ENCODE data around the gene SHISAL1. TPM values are rescaled to one million over a fixed set of nuclear protein-coding genes. Genes with fewer than 3 reads are reported as not detected.

Gene SHISAL1
- total RNA-seq, 1 donor from 2014 or later, result 0.71 TPM

- no peak for TF ChIP-seq CTCF (IDR thresholded peaks at IDR 0.05; ENCODE audit: insufficient read depth, low read length, poor library complexity, severe bottlenecking)
- no peak for DNase-seq (ENCODE audit: low read depth)
- H3K27me3 ChIP-seq (ENCODE audit: control insufficient read depth, insufficient read depth, low read length), result peaks cover 10% of the 10 kb centered on the region
- H3K4me3 ChIP-seq (ENCODE audit: low read depth, low read length), result no peak overlapping the region
- H3K36me3 ChIP-seq (ENCODE audit: control insufficient read depth, insufficient read depth, low read length), result no peaks in the 10 kb centered on the region
Observed at GRCh38 chr22:44225812-44226211, 86.9 kb downstream of the SHISAL1 start.

GRCh38 chr22:44225091-44225689, 87.6 kb downstream of the SHISAL1 start:
- peaks cover 12% of the 10 kb centered on the region for H3K27me3 ChIP-seq (ENCODE audit: control insufficient read depth, insufficient read depth, low read length)
- DNase-seq (ENCODE audit: low read depth), result no peak
- H3K36me3 ChIP-seq (ENCODE audit: control insufficient read depth, insufficient read depth, low read length), result no peaks in the 10 kb centered on the region
- TF ChIP-seq CTCF (IDR thresholded peaks at IDR 0.05; ENCODE audit: insufficient read depth, low read length, poor library complexity, severe bottlenecking), result no peak
- H3K4me3 ChIP-seq (ENCODE audit: low read depth, low read length), result no peak overlapping the region

GRCh38 chr22:44224166-44224565, 88.6 kb downstream of the SHISAL1 start:
- Histone ChIP-seq H3K36me3 (ENCODE audit: control insufficient read depth, insufficient read depth, low read length) (no peaks in the 10 kb centered on the region), H3K4me3 (ENCODE audit: low read depth, low read length) (no peak overlapping the region), H3K27me3 (ENCODE audit: control insufficient read depth, insufficient read depth, low read length) (peaks cover 12% of the 10 kb centered on the region)
- no peak for DNase-seq (ENCODE audit: low read depth)
- no peak for TF ChIP-seq CTCF (IDR thresholded peaks at IDR 0.05; ENCODE audit: insufficient read depth, low read length, poor library complexity, severe bottlenecking)

GRCh38 chr22:44221710-44222475, 90.9 kb downstream of the SHISAL1 start:
- Histone ChIP-seq H3K27me3 (ENCODE audit: control insufficient read depth, insufficient read depth, low read length) (peaks cover 12% of the 10 kb centered on the region), H3K4me3 (ENCODE audit: low read depth, low read length) (no peak overlapping the region), H3K36me3 (ENCODE audit: control insufficient read depth, insufficient read depth, low read length) (no peaks in the 10 kb centered on the region)
- DNase-seq (ENCODE audit: low read depth), result no peak
- TF ChIP-seq CTCF (IDR thresholded peaks at IDR 0.05; ENCODE audit: insufficient read depth, low read length, poor library complexity, severe bottlenecking), result no peak

- H3K27me3 ChIP-seq (ENCODE audit: control insufficient read depth, insufficient read depth, low read length), result peaks cover 10% of the 10 kb centered on the region
- no peak for TF ChIP-seq CTCF (IDR thresholded peaks at IDR 0.05; ENCODE audit: insufficient read depth, low read length, poor library complexity, severe bottlenecking)
- H3K36me3 ChIP-seq (ENCODE audit: control insufficient read depth, insufficient read depth, low read length), result no peaks in the 10 kb centered on the region
- H3K4me3 ChIP-seq (ENCODE audit: low read depth, low read length), result no peak overlapping the region
- DNase-seq (ENCODE audit: low read depth), result no peak
Observed at GRCh38 chr22:44220727-44221680, 91.7 kb downstream of the SHISAL1 start.

All from kidney epithelial cell (primary cell).